Gastrocnemius medialis (tissue), 4 donors: ENCODE results near the gene LMO2. TPM values are rescaled to one million over a fixed set of nuclear protein-coding genes. Genes with fewer than 3 reads are reported as not detected.

Experiments
- ATAC-seq, 2 donors: fragments of 150-250 bp; one replicate each; pipeline ENCODE4 v1.9.1; 2016
- DNase-seq, 2 donors: peaks; one replicate each; pipeline ENCODE4 v3.0.0-alpha.2; 2019
- H3K27ac ChIP-seq, 4 donors: fragments of 200-600 bp; sonication (generic); 1 replicate in 1 of 4; 2 replicates in 3 of 4; pipeline ENCODE4 v1.5.1; 2016 to 2018; ENCODE audit warnings: mild to moderate bottlenecking in 2 of 4, moderate library complexity in 1 of 4
- H3K27me3 ChIP-seq, 3 donors: fragments of 200-600 bp; sonication (generic) in 2 of 3; 1 replicate in 1 of 3; 2 replicates in 2 of 3; pipeline versions ENCODE4 v1.5.1 to v1.6.0; 2016 to 2019; ENCODE audit warnings: mild to moderate bottlenecking in 1 of 3, moderate library complexity in 1 of 3
- H3K36me3 ChIP-seq, 2 donors: fragments of 200-600 bp; sonication (generic) in 1 of 2; one replicate each; pipeline ENCODE4 v1.5.1; 2017 to 2018
- H3K4me1 ChIP-seq, 2 donors: fragments of 200-600 bp; sonication (generic) in 1 of 2; one replicate each; pipeline ENCODE4 v1.5.1; 2016 to 2017; ENCODE audit warnings: mild to moderate bottlenecking in 2 of 2
- H3K4me3 ChIP-seq, 4 donors: fragments of 200-600 bp; sonication (generic) in 3 of 4; 1 replicate in 1 of 4; 2 replicates in 3 of 4; pipeline ENCODE4 v1.5.1; 2016 to 2019; ENCODE audit warnings: mild to moderate bottlenecking in 2 of 4
- H3K9me3 ChIP-seq, 3 donors: fragments of 200-600 bp; sonication (generic) in 2 of 3; 1 replicate in 1 of 3; 2 replicates in 2 of 3; pipeline ENCODE4 v1.5.1; 2016 to 2019
- POLR2A ChIP-seq, 2 donors: fragments of 450-650 bp; IDR thresholded peaks; one replicate each; pipeline ENCODE4 v1.6.1; 2017; ENCODE audit warnings: antibody characterized with exemption in 2 of 2, mild to moderate bottlenecking in 2 of 2, moderate library complexity in 2 of 2
- in situ Hi-C, 4 donors: fragments of 200-750 bp; cut with MboI; loops; one replicate each; pipeline versions ENCODE4 v1.15.0 to v1.8.0; 2017; ENCODE audit warnings: low sequenced_read_pairs in 4 of 4
- intact Hi-C: fragments of 100-400 bp; cut with DNase I; formaldehyde crosslinking; loops from one replicate; pipeline ENCODE4 v1.15.1; 2023; ENCODE audit warnings: low total_unique reads
- total RNA-seq, 4 donors: library from RNA; depleted of rRNA; stranded (reverse); fragments of >200 nt; gene quantifications; one replicate each; pipeline versions ENCODE4 v1.1.0 to v1.2.3, GENCODE V29; 2016
- TF ChIP-seq, protein P1 (sequence below), 5 experiments: fragments of 450-650 bp in 3 of 5; fragments of 200-600 bp in 2 of 5; sonication (generic) in 2 of 5; IDR thresholded peaks in 4 of 5; conservative IDR thresholded peaks in 1 of 5; 1 replicate in 4 of 5; 2 replicates in 1 of 5; pipeline ENCODE4 v1.5.1; 2016 to 2019; ENCODE audit warnings: antibody characterized with exemption in 5 of 5, mild to moderate bottlenecking in 3 of 5, moderate library complexity in 3 of 5

Gene LMO2
- total RNA-seq, 4 donors from 2014 or later: 5.3 to 41.9 (median 19.2) TPM

DNA sequence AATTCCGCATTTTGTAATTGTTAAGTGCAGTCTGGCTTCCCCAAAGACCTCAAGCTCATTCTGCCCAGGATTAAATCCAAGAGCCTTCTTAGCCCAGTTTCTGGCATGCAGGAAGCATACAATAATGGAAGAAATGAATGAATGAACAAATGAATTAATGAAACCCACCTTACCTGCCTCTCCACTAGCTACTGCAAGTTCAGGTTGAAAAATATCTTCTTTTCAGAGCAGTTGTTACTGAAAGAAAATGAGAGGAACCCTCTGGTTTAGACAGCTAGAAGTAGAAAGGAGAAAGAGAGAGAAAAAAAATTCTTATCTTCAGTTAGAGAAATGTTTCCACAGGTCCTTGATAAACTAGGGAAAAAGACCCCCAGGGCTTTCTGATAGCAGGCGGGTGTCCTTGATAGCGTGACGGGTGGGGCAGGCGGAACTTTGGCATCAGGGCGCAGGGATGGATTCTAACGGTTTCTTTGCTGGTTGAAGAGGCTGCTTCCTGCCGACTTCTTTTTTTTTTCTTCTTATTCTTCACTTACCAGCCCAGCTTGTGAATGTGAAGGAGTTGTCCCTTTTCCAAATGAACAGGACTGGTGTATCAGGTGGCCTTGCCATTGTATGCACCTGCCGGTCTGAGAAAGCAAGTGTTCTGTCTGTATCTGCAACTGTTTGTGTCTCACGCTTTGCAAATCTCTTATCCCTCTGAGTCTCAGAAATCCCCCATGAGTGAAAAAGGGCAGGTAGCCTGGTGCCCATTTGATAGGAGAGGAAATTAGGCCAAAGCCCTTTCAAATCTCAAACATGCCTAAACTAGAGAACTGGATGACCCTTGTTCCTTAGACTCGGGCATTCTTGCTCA is 10.0 kb downstream of the LMO2 start:
- TF ChIP-seq, protein P1, sequence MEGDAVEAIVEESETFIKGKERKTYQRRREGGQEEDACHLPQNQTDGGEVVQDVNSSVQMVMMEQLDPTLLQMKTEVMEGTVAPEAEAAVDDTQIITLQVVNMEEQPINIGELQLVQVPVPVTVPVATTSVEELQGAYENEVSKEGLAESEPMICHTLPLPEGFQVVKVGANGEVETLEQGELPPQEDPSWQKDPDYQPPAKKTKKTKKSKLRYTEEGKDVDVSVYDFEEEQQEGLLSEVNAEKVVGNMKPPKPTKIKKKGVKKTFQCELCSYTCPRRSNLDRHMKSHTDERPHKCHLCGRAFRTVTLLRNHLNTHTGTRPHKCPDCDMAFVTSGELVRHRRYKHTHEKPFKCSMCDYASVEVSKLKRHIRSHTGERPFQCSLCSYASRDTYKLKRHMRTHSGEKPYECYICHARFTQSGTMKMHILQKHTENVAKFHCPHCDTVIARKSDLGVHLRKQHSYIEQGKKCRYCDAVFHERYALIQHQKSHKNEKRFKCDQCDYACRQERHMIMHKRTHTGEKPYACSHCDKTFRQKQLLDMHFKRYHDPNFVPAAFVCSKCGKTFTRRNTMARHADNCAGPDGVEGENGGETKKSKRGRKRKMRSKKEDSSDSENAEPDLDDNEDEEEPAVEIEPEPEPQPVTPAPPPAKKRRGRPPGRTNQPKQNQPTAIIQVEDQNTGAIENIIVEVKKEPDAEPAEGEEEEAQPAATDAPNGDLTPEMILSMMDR (IDR thresholded peaks at IDR 0.05 in 4 of 5, conservative IDR thresholded peaks at IDR 0.05 in 1 of 5): no peak
- no peak for TF ChIP-seq POLR2A (IDR thresholded peaks at IDR 0.05)
- Histone ChIP-seq H3K36me3 (no peaks in the 10 kb centered on the region), H3K27ac (no peak overlapping the region), H3K9me3 (no peaks in the 10 kb centered on the region), H3K27me3 (no peaks in the 10 kb centered on the region), H3K4me1 (no peaks in the 10 kb centered on the region), H3K4me3 (no peak overlapping the region)
- in situ Hi-C loops: no loop called here
- intact Hi-C loops: no loop called here
- DNase-seq (no peak), ATAC-seq (no peak)

DNA sequence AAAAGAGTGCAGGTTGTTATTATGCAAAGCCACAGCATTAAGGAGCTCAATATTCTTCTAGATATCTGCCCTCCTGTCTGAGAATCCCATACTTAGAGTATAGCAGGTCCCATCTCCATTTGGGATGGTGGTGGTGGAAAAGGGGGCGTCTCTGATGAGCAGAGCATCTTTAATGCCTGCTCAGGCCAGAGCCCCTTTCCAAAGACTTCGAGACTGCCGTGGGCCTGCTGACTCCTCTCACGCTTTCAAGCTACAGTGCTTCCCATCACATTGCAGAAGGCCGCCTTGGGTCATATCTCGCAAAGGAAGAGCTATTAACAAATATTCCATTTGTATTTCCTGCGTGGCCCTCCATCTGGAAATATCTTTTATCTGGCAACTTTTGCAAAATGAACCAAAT is 10.9 kb downstream of the LMO2 start:
- TF ChIP-seq, protein P1 (IDR thresholded peaks at IDR 0.05 in 4 of 5, conservative IDR thresholded peaks at IDR 0.05 in 1 of 5): no peak
- no peak for TF ChIP-seq POLR2A (IDR thresholded peaks at IDR 0.05)
- DNase-seq (no peak), ATAC-seq (no peak)
- no peak overlapping the region for H3K27ac ChIP-seq
- intact Hi-C loops: no loop called here
- no peaks in the 10 kb centered on the region for H3K9me3 ChIP-seq
- H3K4me1 ChIP-seq: no peaks in the 10 kb centered on the region
- in situ Hi-C loops: no loop called here
- H3K4me3 ChIP-seq: no peak overlapping the region
- H3K27me3 ChIP-seq: no peaks in the 10 kb centered on the region
- no peaks in the 10 kb centered on the region for H3K36me3 ChIP-seq

DNA sequence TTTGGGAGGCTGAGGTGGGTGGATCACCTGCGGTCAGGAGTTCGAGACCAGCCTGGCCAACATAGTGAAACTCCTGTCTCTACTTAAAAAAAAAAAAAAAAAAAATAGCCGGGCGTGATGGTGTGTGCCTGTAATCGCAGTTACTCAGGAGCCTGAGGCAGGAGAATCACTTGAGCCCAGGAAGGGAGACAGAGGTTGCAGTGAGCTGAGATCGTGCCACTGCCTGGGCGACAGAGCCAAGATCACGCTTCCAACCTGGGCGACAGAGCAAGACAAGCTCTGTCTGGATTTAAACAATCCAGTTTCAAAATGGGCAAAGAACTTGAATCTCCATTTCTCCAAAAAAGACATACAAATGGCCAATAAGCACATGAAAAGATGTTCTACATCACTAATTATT is 12.5 kb downstream of the LMO2 start:
- DNase-seq: no peak
- Histone ChIP-seq H3K36me3 (no peaks in the 10 kb centered on the region), H3K4me3 (no peak overlapping the region), H3K4me1 (no peaks in the 10 kb centered on the region), H3K27me3 (no peaks in the 10 kb centered on the region), H3K27ac (no peak overlapping the region), H3K9me3 (no peaks in the 10 kb centered on the region)
- no peak for ATAC-seq
- intact Hi-C loops: no loop called here
- TF ChIP-seq POLR2A (IDR thresholded peaks at IDR 0.05): no peak
- TF ChIP-seq, protein P1 (IDR thresholded peaks at IDR 0.05 in 4 of 5, conservative IDR thresholded peaks at IDR 0.05 in 1 of 5): no peak
- in situ Hi-C loops: no loop called here

DNA sequence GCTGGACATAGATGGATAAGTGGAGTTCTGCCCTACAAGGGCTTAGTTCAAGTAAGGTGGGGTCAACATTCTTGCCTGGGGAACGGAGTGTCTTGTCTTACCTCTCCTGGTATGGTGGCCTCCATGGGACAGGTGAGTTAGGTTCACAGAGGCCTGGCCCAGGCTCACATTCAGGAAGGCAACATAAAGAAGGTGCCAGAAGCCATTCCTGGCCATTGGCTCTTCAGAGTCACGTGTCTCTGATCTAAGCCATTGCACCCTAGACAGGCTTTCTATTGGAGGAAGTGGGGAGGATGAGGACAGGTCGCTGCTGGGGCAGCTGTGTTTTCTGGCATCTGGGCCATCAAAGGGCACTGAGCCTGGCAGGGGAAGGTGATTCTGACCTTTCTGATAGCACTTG is 14.8 kb downstream of the LMO2 start:
- ATAC-seq: no peak

More for the DNA sequence above, 14.8 kb downstream of the LMO2 start:
- no peaks in the 10 kb centered on the region for H3K4me1 ChIP-seq
- no peak overlapping the region for H3K4me3 ChIP-seq
- no peaks in the 10 kb centered on the region for H3K9me3 ChIP-seq
- no peaks in the 10 kb centered on the region for H3K36me3 ChIP-seq
- no peak overlapping the region for H3K27ac ChIP-seq
- no peak for TF ChIP-seq POLR2A (IDR thresholded peaks at IDR 0.05)
- TF ChIP-seq, protein P1 (IDR thresholded peaks at IDR 0.05 in 4 of 5, conservative IDR thresholded peaks at IDR 0.05 in 1 of 5): no peak
- H3K27me3 ChIP-seq: no peaks in the 10 kb centered on the region
- no peak for DNase-seq
- intact Hi-C loops (no loop called here), in situ Hi-C loops (no loop called here)
